HG03139 (cell line): ENCODE measurements around the gene SLCO2A1.

ENCODE experiments used
- ATAC-seq: cut with Tn5 transposase; IDR thresholded peaks from one replicate; pipeline ENCODE4 v1.9.1; 2021; ENCODE audit not compliant: unreplicated experiment

SLCO2A1 gene

GRCh38 chr3:134035836-134036235 lies 6.1 kb upstream of the SLCO2A1 start:
- no peak for ATAC-seq

GRCh38 chr3:134034005-134034785 lies 4.5 kb upstream of the SLCO2A1 start:
- no peak for ATAC-seq

GRCh38 chr3:134033315-134033996 lies 3.7 kb upstream of the SLCO2A1 start:
- ATAC-seq = no peak

GRCh38 chr3:134031348-134031915 lies 1.7 kb upstream of the SLCO2A1 start:
- ATAC-seq = no peak

- ATAC-seq = no peak
Measured at GRCh38 chr3:134030379-134031347, 938 bp upstream of the SLCO2A1 start.

- no peak for ATAC-seq
Measured at GRCh38 chr3:134029256-134029733, 430 bp downstream of the SLCO2A1 start.

GRCh38 chr3:134028486-134029255 lies 1.1 kb downstream of the SLCO2A1 start:
- no peak for ATAC-seq

GRCh38 chr3:134027631-134028030 lies 2.1 kb downstream of the SLCO2A1 start:
- ATAC-seq = no peak

GRCh38 chr3:134020135-134020680 lies 9.5 kb downstream of the SLCO2A1 start:
- no peak for ATAC-seq

- ATAC-seq = no peak
Measured at GRCh38 chr3:134018850-134019249, 10.9 kb downstream of the SLCO2A1 start.

- no peak for ATAC-seq
Measured at GRCh38 chr3:134018406-134018805, 11.3 kb downstream of the SLCO2A1 start.

- no peak for ATAC-seq
Measured at GRCh38 chr3:134017490-134017889, 12.2 kb downstream of the SLCO2A1 start.

GRCh38 chr3:134014270-134014669 lies 15.5 kb downstream of the SLCO2A1 start:
- no peak for ATAC-seq

GRCh38 chr3:134013280-134013679 lies 16.4 kb downstream of the SLCO2A1 start:
- ATAC-seq = no peak

GRCh38 chr3:134009345-134010000 lies 20.3 kb downstream of the SLCO2A1 start:
- ATAC-seq = no peak

GRCh38 chr3:134008630-134009156 lies 21.0 kb downstream of the SLCO2A1 start:
- no peak for ATAC-seq

GRCh38 chr3:134007819-134008218 lies 21.9 kb downstream of the SLCO2A1 start:
- ATAC-seq = no peak

- no peak for ATAC-seq
Measured at GRCh38 chr3:134004841-134005240, 24.9 kb downstream of the SLCO2A1 start.

- ATAC-seq = no peak
Measured at GRCh38 chr3:134003066-134003465, 26.7 kb downstream of the SLCO2A1 start.
